ENCODE measurements around the gene CELF5.
"Not testable (repeated sequence)": the region's sequence is repeated elsewhere in the genome, so short reads cannot be mapped to it uniquely, and the experiment has no call there.

Gene CELF5

GRCh38 chr19:3208317-3209207, 15.9 kb upstream of the CELF5 start:
- no peak for DNase-seq

GRCh38 chr19:3210347-3211017, 14.0 kb upstream of the CELF5 start:
- DNase-seq = no peak

GRCh38 chr19:3211191-3211590, 13.3 kb upstream of the CELF5 start:
- DNase-seq = no peak

GRCh38 chr19:3213159-3213558, 11.3 kb upstream of the CELF5 start:
- no peak for DNase-seq

- DNase-seq = no peak
These were observed 7.6 kb upstream of the CELF5 start for GRCh38 chr19:3216874-3217273.

- no peak for DNase-seq
These were observed 3.9 kb upstream of the CELF5 start for GRCh38 chr19:3220576-3220975.

GRCh38 chr19:3221576-3221975, 2.9 kb upstream of the CELF5 start:
- DNase-seq = not testable (repeated sequence)

GRCh38 chr19:3222709-3223108, 1.8 kb upstream of the CELF5 start:
- DNase-seq = no peak

- no peak for DNase-seq
These were observed 666 bp downstream of the CELF5 start for GRCh38 chr19:3225169-3225485.

GRCh38 chr19:3225677-3226093, 1.2 kb downstream of the CELF5 start:
- DNase-seq = no peak

GRCh38 chr19:3227054-3227626, 2.7 kb downstream of the CELF5 start:
- no peak for DNase-seq

- DNase-seq = no peak
These were observed 4.9 kb downstream of the CELF5 start for GRCh38 chr19:3229346-3229743.

GRCh38 chr19:3229888-3230496, 5.5 kb downstream of the CELF5 start:
- no peak for DNase-seq

- no peak for DNase-seq
These were observed 6.8 kb downstream of the CELF5 start for GRCh38 chr19:3231288-3231687.

- DNase-seq = no peak
These were observed 8.7 kb downstream of the CELF5 start for GRCh38 chr19:3233116-3233515.

- no peak for DNase-seq
These were observed 9.4 kb downstream of the CELF5 start for GRCh38 chr19:3233831-3234230.

GRCh38 chr19:3234800-3235199, 10.3 kb downstream of the CELF5 start:
- no peak for DNase-seq

GRCh38 chr19:3235604-3236003, 11.1 kb downstream of the CELF5 start:
- not testable (repeated sequence) for DNase-seq

GRCh38 chr19:3236272-3236671, 11.8 kb downstream of the CELF5 start:
- DNase-seq = no peak

- no peak for DNase-seq
These were observed 13.7 kb downstream of the CELF5 start for GRCh38 chr19:3238066-3238561.

GRCh38 chr19:3239367-3239766, 14.9 kb downstream of the CELF5 start:
- no peak for DNase-seq

- no peak for DNase-seq
These were observed 19.6 kb downstream of the CELF5 start for GRCh38 chr19:3243819-3244700.

Measured in DMS153 (cell line).